IPS DF 4.7 (cell line): ENCODE results near the gene MPC1L.

ENCODE experiments used
- DNase-seq: peaks from one replicate; pipeline ENCODE4 v3.0.0-alpha.2; 2013; ENCODE audit warnings: low spot score; ENCODE audit errors: extremely low read depth

The MPC1L gene

DNA sequence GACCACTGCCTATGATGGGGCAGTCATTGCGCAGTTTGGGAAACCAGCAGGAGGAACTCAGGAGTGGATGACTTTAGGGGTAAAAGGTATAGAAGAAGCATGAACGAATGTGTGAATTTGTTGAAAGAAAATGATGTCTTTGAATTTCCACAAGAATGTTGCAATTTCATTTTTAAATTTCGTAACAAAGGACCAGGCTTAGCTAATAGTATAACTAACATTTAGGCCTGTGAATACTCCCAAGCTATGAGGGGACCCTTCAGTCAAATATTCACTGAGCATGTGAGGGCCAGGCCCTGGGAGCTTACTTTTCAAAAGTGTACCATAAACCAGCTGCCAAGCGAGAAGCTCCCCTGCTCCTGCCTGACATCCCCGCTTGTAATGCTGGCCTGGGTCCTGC lies 5.3 kb downstream of the MPC1L start:
- no peak for DNase-seq

DNA sequence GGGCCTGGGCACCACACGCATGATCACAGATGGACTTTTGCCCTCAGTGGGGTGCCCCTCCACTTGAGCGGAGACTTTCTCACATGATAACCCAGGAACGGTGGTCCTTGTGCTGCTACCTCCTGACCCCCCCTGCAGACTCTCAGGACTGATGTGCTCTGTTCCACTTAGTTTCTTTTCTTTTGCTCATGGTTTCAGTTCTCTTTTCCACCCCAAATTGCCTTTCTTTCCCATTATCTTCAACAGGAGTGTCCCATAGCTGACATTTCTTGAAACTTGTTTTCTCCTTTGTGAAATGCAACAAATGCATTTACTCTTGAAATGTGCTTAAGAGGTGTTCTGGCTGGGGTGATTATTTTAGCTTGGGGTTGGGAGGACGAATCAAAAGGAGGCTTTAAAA lies 9.0 kb downstream of the MPC1L start:
- no peak for DNase-seq

DNA sequence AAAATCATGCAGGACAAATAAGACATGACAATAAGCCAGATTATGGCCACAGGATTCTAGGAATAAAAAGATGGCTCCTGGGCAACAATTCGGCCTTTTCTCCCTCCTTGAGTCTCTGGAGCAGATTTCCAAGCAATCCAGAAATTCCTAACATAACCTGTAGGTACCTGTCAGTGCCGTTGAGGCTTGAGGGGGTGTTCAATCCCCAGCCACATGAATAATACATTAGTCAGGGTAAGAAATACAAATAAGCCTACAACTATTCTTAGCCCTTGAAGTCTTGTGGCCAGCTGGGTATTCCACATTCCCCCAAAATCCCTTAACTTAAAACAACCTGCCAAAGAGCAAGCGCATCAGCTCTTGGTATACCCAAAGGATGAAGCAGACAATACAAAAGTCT lies 14.5 kb downstream of the MPC1L start:
- DNase-seq, result no peak

DNA sequence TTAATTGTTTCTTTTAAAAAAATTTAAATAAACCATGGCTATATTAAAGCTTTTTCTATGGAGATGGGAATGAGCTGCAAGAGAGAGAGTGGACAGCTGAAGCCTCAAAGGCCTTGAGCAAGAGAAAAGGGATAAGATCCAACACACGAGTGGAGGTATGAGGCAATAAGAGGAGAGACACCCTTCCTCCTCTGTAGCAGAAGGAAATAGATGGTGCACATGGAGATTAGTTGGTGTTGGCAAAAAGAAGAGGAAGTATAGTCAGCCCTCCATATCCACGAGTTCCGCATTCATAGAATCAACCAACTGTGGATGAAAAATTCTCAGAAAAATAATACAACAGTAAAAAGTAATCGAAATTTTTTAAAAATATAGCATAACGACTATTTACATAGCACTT lies 20.9 kb downstream of the MPC1L start:
- no peak for DNase-seq

DNA sequence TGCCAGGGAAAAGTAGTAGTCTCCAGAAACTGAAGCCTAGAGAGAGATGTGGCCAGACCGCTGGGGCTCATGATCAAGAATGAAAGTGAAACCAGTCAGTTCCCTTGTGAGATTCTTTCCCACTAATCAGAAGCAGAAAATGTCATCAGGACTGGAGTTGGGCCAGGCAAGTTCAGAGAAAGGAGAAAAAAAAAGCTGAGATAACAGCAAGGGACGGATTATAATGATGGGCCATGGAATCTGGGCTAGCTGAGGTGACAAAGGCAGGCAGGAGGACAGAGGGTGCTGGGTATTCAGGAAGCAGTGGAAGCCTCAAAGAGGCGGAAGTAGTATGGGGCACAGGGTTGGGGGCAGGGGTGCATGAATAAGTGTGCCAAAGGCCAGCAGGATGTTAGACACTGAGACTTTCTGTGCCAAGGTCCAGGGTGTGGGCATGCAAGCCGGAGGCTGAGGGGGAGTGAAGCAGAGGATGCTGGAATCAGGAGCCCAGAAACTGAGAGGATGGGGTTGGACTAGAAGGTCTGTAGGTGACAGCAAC lies 21.7 kb downstream of the MPC1L start:
- no peak for DNase-seq

DNA sequence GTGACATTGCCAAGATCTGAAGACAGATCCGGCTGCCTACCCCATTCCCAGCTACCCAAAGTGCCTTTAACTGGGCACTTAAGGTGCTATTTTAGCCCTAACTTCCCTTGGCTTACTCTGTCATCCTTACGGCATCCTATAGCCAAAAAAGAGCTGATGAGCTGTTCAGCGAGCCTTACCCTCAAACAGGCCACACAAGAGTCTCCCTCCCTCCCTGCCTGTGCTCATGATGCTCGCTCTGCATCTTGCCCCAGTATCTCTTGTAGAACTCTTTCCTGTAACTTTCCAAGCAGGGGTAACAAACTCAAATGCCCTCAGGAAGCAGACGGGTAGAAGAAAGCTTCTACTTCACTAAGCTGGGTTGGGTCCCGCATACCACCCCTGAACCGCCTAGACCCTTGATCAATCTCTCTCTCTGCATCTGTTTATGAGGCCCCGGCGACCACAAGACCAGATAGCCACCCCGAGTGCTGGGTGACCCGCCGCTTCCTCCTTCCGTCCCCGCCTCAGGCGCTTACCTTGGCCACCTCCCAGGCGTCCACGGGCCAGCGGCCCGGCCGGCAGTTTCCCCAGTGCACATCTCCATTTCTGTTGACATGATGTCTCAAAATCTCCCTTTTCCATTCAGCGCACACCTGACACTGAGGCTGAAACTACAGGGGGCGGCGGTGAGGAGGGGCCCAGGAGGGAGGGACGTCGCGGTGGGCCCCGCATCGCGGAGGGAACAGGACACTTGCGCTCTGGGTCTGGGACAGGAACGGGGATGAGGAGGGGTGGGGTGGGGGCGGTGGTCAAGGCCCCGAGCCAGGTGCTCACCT lies 23.5 kb downstream of the MPC1L start:
- no peak for DNase-seq

DNA sequence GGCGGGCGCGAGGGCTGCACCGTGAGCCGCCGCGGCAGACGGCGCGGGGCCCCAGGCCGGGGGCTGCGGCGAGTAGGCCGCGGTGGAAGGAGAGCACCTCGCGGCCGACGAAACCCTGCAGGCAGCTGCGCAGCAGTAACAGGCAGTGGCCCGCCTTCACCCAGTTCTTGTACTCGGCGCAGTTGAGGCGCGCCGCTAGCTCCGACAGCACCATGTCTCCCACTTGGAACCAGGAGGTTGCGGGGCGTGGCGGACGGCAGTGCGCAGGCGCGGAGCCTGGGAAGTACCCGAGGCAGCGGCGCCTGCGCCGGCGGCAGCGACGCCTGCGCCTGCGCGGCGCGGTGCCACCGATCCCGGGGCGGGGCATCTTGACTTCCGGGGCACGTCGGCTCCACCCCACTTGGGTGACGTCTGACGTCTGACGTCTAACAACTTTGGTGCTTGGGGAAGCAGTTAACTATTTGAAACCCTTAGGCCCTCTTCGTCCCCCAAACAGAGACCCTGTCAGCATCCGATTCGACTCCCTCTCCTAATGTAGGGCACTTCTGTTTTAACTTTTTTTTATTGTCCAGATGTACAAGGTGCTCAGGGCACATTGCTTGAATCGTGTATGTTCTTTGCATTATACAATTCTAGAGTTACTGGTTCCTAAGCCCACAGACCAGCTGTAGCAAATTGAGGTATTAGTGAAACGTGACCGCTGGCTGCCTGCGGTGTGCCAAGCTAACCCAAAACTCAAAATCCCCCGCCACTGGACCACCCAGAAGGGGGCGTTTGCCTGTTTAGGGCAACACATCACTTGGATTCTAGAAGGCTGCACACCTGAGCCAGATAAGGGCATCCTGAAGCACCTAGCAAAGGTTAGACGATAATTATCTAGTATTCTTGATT lies 24.3 kb downstream of the MPC1L start, which contains the start of gene CXorf38:
CXorf38 (minus strand) TSS at position 255 of the 891 bp plus-strand sequence; CDS start at position 214, 41 bp downstream.
- no peak for DNase-seq

DNA sequence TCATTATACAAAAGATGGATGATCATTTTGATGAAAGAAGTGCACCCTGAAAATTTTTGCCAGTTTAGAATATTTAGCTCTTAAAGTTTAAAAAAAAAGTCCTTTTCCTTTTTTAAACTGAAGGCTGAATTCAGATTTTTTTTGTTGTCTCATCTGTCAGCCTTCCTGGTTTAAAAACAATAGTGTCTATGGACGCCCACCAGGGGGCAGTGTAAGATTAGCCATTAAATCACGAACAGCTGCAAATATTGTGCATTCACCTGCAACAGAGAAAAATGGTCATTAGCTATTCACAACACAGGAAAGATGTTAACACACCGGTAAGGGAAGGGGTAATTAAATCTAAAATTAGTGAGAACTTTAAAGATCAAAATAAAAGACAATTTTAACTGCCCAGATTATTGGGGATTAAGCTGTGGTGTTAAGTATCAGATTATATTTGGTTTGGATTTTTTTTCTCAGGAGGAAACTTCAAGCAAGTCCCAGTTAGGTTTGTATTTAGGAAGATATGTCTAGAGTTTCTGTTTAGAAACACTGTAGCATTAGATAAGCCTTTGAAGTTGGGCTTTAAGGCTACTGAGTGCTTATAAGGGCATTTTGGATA lies 28.5 kb downstream of the MPC1L start:
- no peak for DNase-seq

DNA sequence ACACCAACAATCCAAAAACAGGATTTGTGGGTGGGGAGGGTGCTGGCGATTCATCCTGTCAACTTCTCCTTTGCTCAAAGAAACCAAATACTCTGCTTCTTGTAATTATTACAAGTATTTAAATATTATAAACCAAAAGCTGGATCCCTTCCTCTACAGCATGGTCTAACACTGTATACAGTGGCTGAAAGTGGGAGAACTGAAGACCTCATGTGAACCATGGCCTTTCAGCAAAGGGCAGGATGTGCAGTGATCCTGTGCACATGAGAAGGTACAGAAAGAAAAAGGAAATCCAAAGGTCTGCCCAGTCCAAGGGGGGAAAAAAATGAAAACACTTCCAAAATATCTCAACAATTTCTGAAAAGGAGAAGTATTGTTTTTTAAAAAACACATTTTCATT lies 29.4 kb downstream of the MPC1L start:
- DNase-seq, result no peak

DNA sequence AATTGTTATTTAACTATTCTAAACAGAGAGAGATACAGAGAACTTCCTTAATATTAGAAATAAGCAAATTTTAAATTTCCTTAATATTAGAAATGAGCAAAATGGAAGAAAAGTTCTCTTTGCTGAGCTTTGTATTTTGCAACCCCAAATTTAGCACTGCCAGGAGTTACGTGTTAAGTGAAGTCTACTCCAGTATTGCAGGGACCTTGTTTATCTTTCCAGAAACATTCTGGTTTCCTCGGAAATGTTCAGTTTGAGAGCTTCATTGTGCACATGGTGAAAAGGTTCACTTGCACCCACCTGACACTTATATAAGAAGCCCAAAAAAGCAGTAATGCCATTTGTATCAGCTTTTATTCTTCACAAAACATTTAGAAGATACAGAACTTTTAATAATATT lies 30.3 kb downstream of the MPC1L start:
- DNase-seq, result no peak

DNA sequence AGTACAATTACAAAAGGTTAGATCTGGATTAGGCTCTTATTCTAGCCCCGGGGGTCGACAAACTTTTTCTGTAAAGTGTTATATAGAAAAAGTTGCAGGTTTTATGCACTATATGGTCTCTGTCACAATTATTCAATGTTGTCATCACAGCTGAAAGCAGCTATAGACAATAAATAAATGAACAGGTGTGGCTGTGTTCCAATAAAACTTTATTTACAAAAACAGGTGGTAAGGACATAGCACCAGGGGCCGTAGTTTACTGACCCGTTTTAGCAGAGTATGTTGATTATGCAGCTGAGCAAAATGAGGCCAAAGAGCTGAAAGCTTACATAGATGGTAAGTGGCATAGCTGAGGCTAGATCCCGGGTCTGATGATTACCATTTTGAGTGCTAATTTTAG lies 37.2 kb downstream of the MPC1L start:
- DNase-seq, result no peak

DNA sequence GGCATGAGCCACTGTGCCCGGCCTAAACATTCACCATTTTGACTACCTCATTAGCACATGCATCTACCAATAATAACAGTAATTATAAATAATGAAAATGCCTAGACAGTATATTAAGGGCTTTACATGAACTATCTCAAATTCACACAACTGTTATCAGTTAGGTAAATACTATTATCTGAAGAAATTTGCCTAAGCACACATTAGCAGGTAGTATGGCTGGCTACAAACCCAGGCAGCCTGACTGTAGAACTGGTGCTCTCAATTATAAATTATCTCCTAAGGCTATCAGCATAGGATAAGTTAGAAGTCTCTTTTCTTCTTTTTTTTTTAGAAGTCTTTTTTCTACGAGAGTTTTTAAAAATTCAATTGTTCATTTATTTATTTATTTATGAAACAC lies 38.3 kb downstream of the MPC1L start:
- no peak for DNase-seq

DNA sequence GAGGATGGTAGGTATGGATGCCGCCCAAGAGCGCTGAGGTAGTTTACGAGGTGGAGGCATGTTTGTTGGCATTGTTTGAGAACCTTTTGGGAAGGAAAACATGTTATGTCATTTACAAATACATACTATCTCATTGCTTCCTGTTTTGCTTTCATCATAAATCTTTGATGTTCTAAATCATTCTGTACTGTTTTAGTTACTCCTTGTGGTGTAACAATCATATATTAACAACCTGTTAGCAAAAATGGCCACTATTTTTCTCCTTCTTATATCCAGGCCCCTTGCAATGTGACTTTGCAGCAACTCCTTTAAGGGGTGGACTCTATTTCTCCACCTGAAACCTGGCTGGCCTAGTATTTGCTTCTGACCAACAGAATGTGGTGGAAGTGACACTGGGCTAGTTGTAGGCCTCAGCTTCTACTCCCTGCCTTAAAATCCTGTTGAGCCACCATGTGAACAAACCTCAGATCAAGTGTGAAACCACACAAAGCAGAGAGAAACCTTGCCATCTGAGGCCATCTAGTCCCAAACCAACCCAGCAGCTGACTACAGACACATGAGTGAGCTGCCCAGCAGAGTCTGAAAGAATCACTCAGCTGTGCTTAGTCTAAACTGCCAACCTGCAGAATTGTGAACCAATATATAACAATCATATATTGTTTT lies 40.0 kb downstream of the MPC1L start:
- no peak for DNase-seq

DNA sequence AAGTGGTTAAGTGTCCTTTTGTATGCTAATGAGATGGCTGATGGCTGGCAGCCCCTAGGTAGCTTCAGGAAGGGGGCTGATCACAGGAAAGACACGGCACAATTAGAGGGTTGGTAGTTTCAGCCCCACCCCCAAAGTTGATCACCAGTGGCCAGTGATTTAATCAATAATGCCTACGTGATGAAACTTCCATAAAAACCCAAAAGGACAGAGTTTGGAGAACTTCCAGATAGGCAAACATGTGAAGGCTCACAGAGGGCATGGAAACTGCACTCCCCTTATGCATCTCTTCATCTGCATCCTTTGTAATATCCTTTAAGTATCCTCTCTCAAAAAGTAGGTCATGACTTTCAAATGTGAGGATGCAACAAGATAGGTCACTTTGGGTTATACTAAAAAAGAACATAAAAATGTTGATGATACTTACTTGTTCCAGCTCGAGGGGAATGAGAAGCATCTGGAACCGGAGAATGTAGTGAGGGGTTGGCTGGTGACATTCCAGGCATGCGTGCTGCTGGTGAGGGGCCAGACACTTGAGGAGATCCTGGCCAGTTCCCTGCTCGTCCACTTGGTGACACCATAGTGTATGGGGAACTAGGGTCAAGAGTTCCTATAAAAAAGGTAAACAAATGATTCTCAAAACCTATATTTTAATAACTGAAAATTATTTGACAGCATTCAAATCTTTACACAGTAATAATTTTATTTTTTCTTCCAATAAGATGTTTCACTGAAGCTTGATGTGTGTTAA lies 40.8 kb downstream of the MPC1L start:
- no peak for DNase-seq

DNA sequence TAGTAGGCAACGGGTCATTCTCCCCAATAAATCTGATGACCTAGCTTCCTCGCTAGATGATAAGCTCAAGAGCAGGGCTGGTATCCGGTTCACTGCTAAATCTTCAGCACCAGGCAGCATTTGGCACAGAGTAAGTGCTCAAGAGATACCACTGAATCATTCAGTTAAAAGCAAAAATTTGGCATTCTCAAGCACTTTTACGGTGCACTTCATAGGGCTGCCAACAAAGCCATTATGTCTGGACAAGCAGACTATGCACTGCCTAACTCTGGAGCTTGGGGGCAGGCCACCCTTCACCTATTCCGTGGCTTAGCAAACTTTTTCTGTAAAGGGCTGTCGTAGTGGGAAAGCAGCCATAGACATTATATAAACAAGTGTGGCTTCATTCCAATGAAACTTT lies 47.9 kb downstream of the MPC1L start:
- DNase-seq, result no peak
